Endometrial microvascular endothelial cells (primary cell): ENCODE measurements around the gene CHDH. TPM values are rescaled to one million over a fixed set of nuclear protein-coding genes. Genes with fewer than 3 reads are reported as not detected.

ENCODE experiments used
- in situ Hi-C: cut with HindIII; loops from 2 replicates; pipeline ENCODE4 v1.10.0; 2017; ENCODE audit warnings: low sequenced_read_pairs, low pct_unique_long_range_greater_than_20kb; ENCODE audit errors: inconsistent ontology term
- total RNA-seq: library from RNA; depleted of rRNA; stranded (reverse); fragments of >200 nt; gene quantifications from one replicate; pipeline ENCODE4 v1.2.3, GENCODE V29; 2015; ENCODE audit errors: inconsistent ontology term

CHDH gene
- not detected for total RNA-seq

GRCh38 chr3:53846134-53846850, at the start of gene CHDH, which contains the start of gene IL17RB:
TSS of gene CHDH (minus strand) at chr3:53846419. CDS start at chr3:53824008, 22,411 bp downstream.
TSS of gene IL17RB (plus strand) at chr3:53846568. CDS start at chr3:53846589, 21 bp downstream.
- in situ Hi-C loops = no loop called here

GRCh38 chr3:53892286-53892637, 46.0 kb upstream of the CHDH start:
- in situ Hi-C loops = no loop called here

- in situ Hi-C loops = no loop called here
Measured at GRCh38 chr3:53891497-53892285, 45.5 kb upstream of the CHDH start, which contains the start of gene SELENOK. TSS of gene SELENOK (minus strand) at chr3:53891859.

GRCh38 chr3:53890726-53891475, 44.7 kb upstream of the CHDH start:
- in situ Hi-C loops = no loop called here

- in situ Hi-C loops = no loop called here
Measured at GRCh38 chr3:53888232-53888631, 42.0 kb upstream of the CHDH start.

GRCh38 chr3:53887446-53887845, 41.2 kb upstream of the CHDH start:
- in situ Hi-C loops = no loop called here

GRCh38 chr3:53885239-53885638, 39.0 kb upstream of the CHDH start:
- in situ Hi-C loops = no loop called here

- in situ Hi-C loops = no loop called here
Measured at GRCh38 chr3:53884623-53885022, 38.4 kb upstream of the CHDH start.

- in situ Hi-C loops = no loop called here
Measured at GRCh38 chr3:53883008-53883407, 36.8 kb upstream of the CHDH start.

GRCh38 chr3:53881691-53882593, 35.7 kb upstream of the CHDH start, which contains the start of gene ACTR8:
TSS of gene ACTR8 (minus strand) at chr3:53882152. CDS start at chr3:53882101, 51 bp downstream.
- in situ Hi-C loops = no loop called here

GRCh38 chr3:53880396-53881345, 34.5 kb upstream of the CHDH start:
- in situ Hi-C loops = no loop called here

- in situ Hi-C loops = no loop called here
Measured at GRCh38 chr3:53865732-53866499, 19.7 kb upstream of the CHDH start.

GRCh38 chr3:53863145-53863544, 16.9 kb upstream of the CHDH start:
- in situ Hi-C loops = no loop called here

- in situ Hi-C loops = no loop called here
Measured at GRCh38 chr3:53862241-53862640, 16.0 kb upstream of the CHDH start.

GRCh38 chr3:53860196-53860595, 14.0 kb upstream of the CHDH start:
- in situ Hi-C loops = no loop called here

- in situ Hi-C loops = no loop called here
Measured at GRCh38 chr3:53859178-53859577, 13.0 kb upstream of the CHDH start.
